GM23248 (cell line): Measurements from ENCODE around the gene SCAMP5. TPM values are rescaled to one million over a fixed set of nuclear protein-coding genes. Genes with fewer than 3 reads are reported as not detected.

ENCODE experiments used
- DNase-seq: peaks from one replicate; pipeline ENCODE4 v3.0.0-alpha.2; 2015
- H2AFZ ChIP-seq: fragments of 200-600 bp; sonication (generic); 2 replicates; pipeline ENCODE4 v1.6.1; 2016; ENCODE audit warnings: antibody characterized with exemption
- H3F3A ChIP-seq: fragments of 200-600 bp; sonication (generic); 2 replicates; pipeline ENCODE4 v1.6.1; 2016; ENCODE audit warnings: mild to moderate bottlenecking, antibody characterized with exemption, mixed run types; ENCODE audit not compliant: insufficient read depth
- H3K27ac ChIP-seq: fragments of 200-600 bp; sonication (generic); 2 replicates; pipeline ENCODE4 v1.5.1; 2016; ENCODE audit warnings: mild to moderate bottlenecking
- H3K27me3 ChIP-seq: fragments of 200-600 bp; sonication (generic); replicated peaks from 2 replicates; pipeline ENCODE4 v1.6.1; 2016; ENCODE audit warnings: mild to moderate bottlenecking; ENCODE audit not compliant: insufficient read depth
- H3K36me3 ChIP-seq: fragments of 200-600 bp; sonication (generic); 2 replicates; pipeline ENCODE4 v1.6.1; 2016; ENCODE audit warnings: low read depth, mild to moderate bottlenecking
- H3K4me1 ChIP-seq: fragments of 200-600 bp; sonication (generic); 2 replicates; pipeline ENCODE4 v1.6.1; 2016; ENCODE audit warnings: mild to moderate bottlenecking; ENCODE audit not compliant: insufficient read depth
- H3K4me2 ChIP-seq: fragments of 200-600 bp; sonication (generic); one replicate; pipeline ENCODE4 v1.6.1; 2016; ENCODE audit warnings: mild to moderate bottlenecking; ENCODE audit not compliant: unreplicated experiment
- H3K4me3 ChIP-seq: fragments of 200-600 bp; sonication (generic); 2 replicates; pipeline ENCODE4 v1.5.1; 2016; ENCODE audit warnings: mild to moderate bottlenecking
- H3K79me2 ChIP-seq: fragments of 200-600 bp; sonication (generic); 2 replicates; pipeline ENCODE4 v1.6.1; 2016; ENCODE audit warnings: mild to moderate bottlenecking; ENCODE audit not compliant: insufficient read depth
- H3K9ac ChIP-seq: fragments of 200-600 bp; sonication (generic); 2 replicates; pipeline ENCODE4 v1.6.1; 2016; ENCODE audit warnings: mild to moderate bottlenecking
- H3K9me2 ChIP-seq: fragments of 200-600 bp; sonication (generic); 2 replicates; pipeline ENCODE4 v1.6.1; 2016; ENCODE audit warnings: mixed run types, mild to moderate bottlenecking, moderate library complexity; ENCODE audit not compliant: insufficient read depth
- H3K9me3 ChIP-seq: fragments of 200-600 bp; sonication (generic); one replicate; pipeline ENCODE4 v1.6.1; 2017; ENCODE audit warnings: low read depth
- H4K20me1 ChIP-seq: fragments of 200-600 bp; sonication (generic); 2 replicates; pipeline ENCODE4 v1.6.0; 2016; ENCODE audit not compliant: insufficient read depth
- EZH2 ChIP-seq: fragments of 200-600 bp; sonication (generic); IDR thresholded peaks from 2 replicates; pipeline ENCODE4 v1.6.1; 2018; ENCODE audit warnings: antibody characterized with exemption, mild to moderate bottlenecking; ENCODE audit not compliant: insufficient read depth, poor library complexity, severe bottlenecking
- EZH2phosphoT487 ChIP-seq: fragments of 200-600 bp; sonication (generic); IDR thresholded peaks from 2 replicates; pipeline ENCODE4 v1.6.1; 2018; ENCODE audit warnings: antibody characterized with exemption, moderate library complexity, mild to moderate bottlenecking, low read depth; ENCODE audit not compliant: insufficient read depth
- WGBS, 2 experiments: methylation state at CpG; one replicate each; pipeline ENCODE4 v1.1.6; 2015 to 2017; ENCODE audit warnings: low lambda C conversion rate in 2 of 2, low coverage in 1 of 2; ENCODE audit errors: missing lambda C conversion rate in 2 of 2; 5-methylcytosine and 5-hydroxymethylcytosine counted together
- in situ Hi-C: fragments of 300-500 bp; cut with MboI; formaldehyde crosslinking; loops from 2 replicates; pipeline ENCODE4 v1.15.0; 2020
- polyA plus RNA-seq: library from polyadenylated mRNA; unstranded; fragments of >200 nt; fragmentation: Nextera tagmentation; extraction: Ambion mirVana; gene quantifications from 2 replicates; pipeline ENCODE4 v1.2.1, GENCODE V29; 2016
- total RNA-seq: library from RNA; depleted of rRNA; stranded (reverse); fragments of >200 nt; shearing (Covaris generic); gene quantifications from 2 replicates; pipeline ENCODE4 v1.2.3, GENCODE V29; 2014

The SCAMP5 gene
- total and polyA plus RNA-seq, 2 experiments from 2014 or later, result 0.23 to 4.0 TPM

DNA sequence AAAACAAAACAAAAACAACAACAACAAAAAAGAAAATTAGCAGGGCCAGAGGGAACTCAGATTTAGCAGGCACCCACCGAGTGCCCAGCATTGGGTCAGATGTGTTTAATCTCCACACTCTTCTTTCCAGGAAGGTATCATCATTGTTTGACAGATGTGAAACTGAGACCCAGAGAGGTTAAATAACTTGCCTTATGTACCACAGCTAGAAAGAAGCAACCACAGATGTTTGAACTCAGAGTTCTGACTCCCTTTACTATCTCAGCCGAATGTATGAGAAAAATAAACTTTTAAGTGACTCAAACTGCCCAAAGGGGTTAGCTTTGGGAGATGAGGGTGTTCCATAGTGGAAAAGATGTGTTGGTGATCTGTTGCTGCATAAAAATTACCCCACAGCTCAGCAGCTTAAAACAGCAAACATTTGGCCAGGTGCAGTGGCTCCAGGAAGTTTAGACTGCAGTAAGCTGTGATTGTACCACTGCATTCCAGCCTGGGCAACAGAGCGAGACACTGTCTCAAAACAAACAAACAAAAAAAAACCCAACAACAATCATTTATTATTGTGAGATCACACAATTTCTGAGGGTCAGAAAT lies 34.3 kb upstream of the SCAMP5 start:
- H3F3A ChIP-seq, result no peaks in the 10 kb centered on the region
- H3K9me3 ChIP-seq, result no peaks in the 10 kb centered on the region
- in situ Hi-C loops, result no loop called here
- 75 to 77% methylated on average over 3 of the region's 3 CpGs for WGBS, 2 experiments
- 0 out of 2 replicates have a peak, but pooled peaks cover 3% of the 10 kb centered on the region for H3K27me3 ChIP-seq
- H3K9ac ChIP-seq, result no peak overlapping the region
- no peaks in the 10 kb centered on the region for H3K36me3 ChIP-seq
- H4K20me1 ChIP-seq, result no peaks in the 10 kb centered on the region
- no peak overlapping the region for H3K27ac ChIP-seq
- no peak overlapping the region for H2AFZ ChIP-seq
- no peak for DNase-seq
- no peak overlapping the region for H3K4me3 ChIP-seq
- TF ChIP-seq EZH2phosphoT487 (no peak), EZH2 (no peak)
- H3K9me2 ChIP-seq, result no peaks in the 10 kb centered on the region
- H3K4me1 ChIP-seq, result peaks cover 9% of the 10 kb centered on the region; the same call in 1 of the 2 replicates
- no peak overlapping the region for H3K4me2 ChIP-seq
- no peaks in the 10 kb centered on the region for H3K79me2 ChIP-seq

DNA sequence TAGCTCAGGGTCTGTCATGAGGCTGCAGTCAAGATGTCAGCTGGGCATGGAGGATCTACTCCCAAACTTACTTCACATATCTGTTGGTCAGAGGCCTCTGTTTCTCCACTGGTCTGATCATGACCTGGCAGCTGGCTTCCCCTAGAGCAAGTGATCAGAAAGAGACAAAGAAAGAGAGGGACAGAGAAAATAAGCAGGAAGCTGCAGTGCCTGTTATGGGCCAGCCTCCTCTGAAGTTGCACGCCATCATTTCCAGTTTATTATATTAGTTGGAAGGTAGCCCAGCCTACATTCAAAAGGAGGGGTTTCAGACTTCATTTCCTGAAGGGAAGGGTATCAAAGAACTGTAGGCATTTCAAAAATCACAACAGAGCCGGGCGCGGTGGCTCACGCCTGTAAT lies 33.7 kb upstream of the SCAMP5 start:
- no peak overlapping the region for H3K9ac ChIP-seq
- TF ChIP-seq EZH2phosphoT487 (no peak), EZH2 (no peak)
- H3K4me2 ChIP-seq, result no peak overlapping the region
- H3K4me1 ChIP-seq, result peaks cover 9% of the 10 kb centered on the region; the same call in 1 of the 2 replicates
- 0 out of 2 replicates have a peak, but pooled peaks cover 3% of the 10 kb centered on the region for H3K27me3 ChIP-seq
- no peaks in the 10 kb centered on the region for H3K9me3 ChIP-seq
- no peak overlapping the region for H3K4me3 ChIP-seq
- H3K9me2 ChIP-seq, result no peaks in the 10 kb centered on the region
- no peaks in the 10 kb centered on the region for H4K20me1 ChIP-seq
- no peaks in the 10 kb centered on the region for H3K36me3 ChIP-seq
- no peak overlapping the region for H2AFZ ChIP-seq
- H3K79me2 ChIP-seq, result no peaks in the 10 kb centered on the region
- H3F3A ChIP-seq, result no peaks in the 10 kb centered on the region
- no peak overlapping the region for H3K27ac ChIP-seq
- 96 to 99% methylated on average over 5 of the region's 5 CpGs for WGBS, 2 experiments
- no peak for DNase-seq
- in situ Hi-C loops, result no loop called here

DNA sequence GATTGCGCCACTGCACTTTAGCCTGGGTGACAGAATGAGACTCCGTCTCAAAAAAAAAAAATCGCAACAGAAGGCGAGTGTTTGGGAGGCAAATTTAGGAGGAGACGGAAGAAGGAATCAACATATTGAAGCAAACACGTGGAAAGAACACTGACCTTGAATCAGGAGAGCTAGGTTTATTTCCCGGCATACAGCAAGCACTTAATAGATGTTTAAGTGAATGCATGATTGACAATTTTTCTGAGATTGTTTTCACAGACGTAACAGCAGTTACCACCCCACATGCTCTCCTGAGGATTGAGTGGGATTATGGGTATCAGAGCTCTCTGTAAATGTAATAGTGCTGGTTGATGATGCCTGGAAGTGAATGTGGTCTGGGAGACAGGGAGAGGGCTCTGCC lies 33.1 kb upstream of the SCAMP5 start:
- TF ChIP-seq EZH2phosphoT487, result no peak
- no peak for TF ChIP-seq EZH2
- no peak for DNase-seq
- Histone ChIP-seq H3K9me2 (no peaks in the 10 kb centered on the region), H3K4me2 (no peak overlapping the region), H3K4me3 (no peak overlapping the region), H3K9me3 (no peaks in the 10 kb centered on the region), H3K27me3 (0 out of 2 replicates have a peak, but pooled peaks cover 3% of the 10 kb centered on the region), H3K79me2 (no peaks in the 10 kb centered on the region), H3K9ac (no peak overlapping the region), H4K20me1 (no peaks in the 10 kb centered on the region), H3F3A (no peaks in the 10 kb centered on the region), H3K4me1 (peaks cover 9% of the 10 kb centered on the region; the same call in 1 of the 2 replicates), H3K27ac (no peak overlapping the region), H2AFZ (no peak overlapping the region), H3K36me3 (no peaks in the 10 kb centered on the region)
- 95 to 98% methylated on average over 7 to 8 of the region's 8 CpGs for WGBS, 2 experiments
- in situ Hi-C loops, result no loop called here

DNA sequence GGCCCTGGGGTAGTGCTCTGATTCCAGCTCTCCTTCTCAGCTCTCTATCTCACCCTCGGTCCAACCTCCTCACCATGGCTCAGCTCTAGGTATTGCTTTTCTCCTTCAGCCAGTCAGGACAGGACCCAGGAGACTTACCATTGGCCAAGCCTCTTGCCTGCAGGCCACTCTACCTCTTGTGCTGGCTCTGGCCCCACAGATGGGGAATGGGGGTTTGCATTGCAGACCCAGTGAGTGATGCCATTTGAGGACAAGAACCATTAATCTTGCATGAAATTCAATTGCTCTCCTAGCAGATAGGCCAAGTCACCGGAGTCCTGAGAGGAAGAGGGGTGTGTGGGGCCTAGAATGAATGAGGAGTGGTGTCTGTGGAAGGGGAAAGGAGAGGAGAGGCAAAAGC lies 32.7 kb upstream of the SCAMP5 start:
- Histone ChIP-seq H3F3A (no peaks in the 10 kb centered on the region), H3K4me2 (no peak overlapping the region), H3K9me2 (no peaks in the 10 kb centered on the region), H3K27ac (no peak overlapping the region), H4K20me1 (no peaks in the 10 kb centered on the region), H3K79me2 (no peaks in the 10 kb centered on the region), H3K9me3 (no peaks in the 10 kb centered on the region), H3K4me3 (no peak overlapping the region), H3K9ac (no peak overlapping the region), H3K27me3 (0 out of 2 replicates have a peak, but pooled peaks cover 3% of the 10 kb centered on the region), H3K36me3 (no peaks in the 10 kb centered on the region), H3K4me1 (peaks cover 9% of the 10 kb centered on the region; the same call in 1 of the 2 replicates), H2AFZ (no peak overlapping the region)
- in situ Hi-C loops, result no loop called here
- TF ChIP-seq EZH2phosphoT487 (no peak), EZH2 (no peak)
- no peak for DNase-seq
- 65 to 69% methylated on average over 2 of the region's 2 CpGs for WGBS, 2 experiments
